DMS114 treated with DMSO at 0.1 percent for 48 hours (cell line): ENCODE results near the gene MYH7.
"Not testable (repeated sequence)": the region's sequence is repeated elsewhere in the genome, so short reads cannot be mapped to it uniquely, and the experiment has no call there.

Source experiments
- DNase-seq: peaks from one replicate; lab custom pipeline; 2025; ENCODE audit not compliant: unreplicated experiment; lab: John Stamatoyannopoulos, UW

The MYH7 gene

GRCh38 chr14:23408307-23408630, 27.2 kb downstream of the MYH7 start:
- no peak for DNase-seq

DNA sequence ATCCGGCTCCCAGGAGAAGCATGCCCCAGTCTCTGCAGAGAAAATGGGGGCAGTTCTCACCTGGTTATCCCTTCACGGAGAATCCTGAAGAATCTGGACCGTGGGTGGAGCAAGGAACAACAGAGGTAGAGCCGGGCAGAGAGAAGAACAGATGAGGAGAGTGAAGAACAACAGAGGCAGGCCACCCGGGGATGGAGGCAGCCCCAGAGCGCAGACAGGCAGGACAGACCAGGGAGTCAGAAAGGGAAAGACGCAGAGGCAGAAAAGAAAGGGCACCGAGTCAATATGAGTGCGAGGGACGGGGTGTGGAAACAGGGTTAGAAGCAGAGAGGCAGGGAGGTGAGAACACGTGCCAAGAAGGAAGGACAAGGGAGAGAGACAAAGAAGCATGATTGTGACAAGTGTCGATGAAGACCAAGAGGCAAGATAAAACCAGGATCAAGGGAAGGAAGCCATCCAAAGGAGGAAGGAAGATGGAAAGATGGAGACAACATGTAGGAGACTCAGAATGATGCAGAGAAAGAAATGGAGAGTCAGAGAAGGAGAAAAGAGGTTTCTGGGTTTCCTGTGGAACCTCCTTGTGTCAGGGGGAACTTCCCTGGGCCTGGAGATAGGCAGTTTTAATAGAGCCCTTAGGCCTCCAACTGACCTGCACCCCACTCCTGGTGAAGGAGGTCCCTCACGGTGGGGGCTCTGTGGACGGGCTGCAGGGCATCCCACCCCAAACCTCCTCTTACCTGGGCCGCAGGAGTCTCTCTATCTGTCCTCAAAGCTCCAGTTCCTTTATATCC, 27.7 kb downstream of the MYH7 start, which contains the start of gene MYH6:
Gene MYH6, minus strand, starts transcription at position 758 of the 791 bp plus-strand sequence. CDS start 1,050 bp downstream, outside the sequence.
- no peak for DNase-seq

GRCh38 chr14:23406725-23407355, 28.6 kb downstream of the MYH7 start:
- DNase-seq, result no peak

GRCh38 chr14:23406244-23406643, 29.2 kb downstream of the MYH7 start:
- no peak for DNase-seq

DNA sequence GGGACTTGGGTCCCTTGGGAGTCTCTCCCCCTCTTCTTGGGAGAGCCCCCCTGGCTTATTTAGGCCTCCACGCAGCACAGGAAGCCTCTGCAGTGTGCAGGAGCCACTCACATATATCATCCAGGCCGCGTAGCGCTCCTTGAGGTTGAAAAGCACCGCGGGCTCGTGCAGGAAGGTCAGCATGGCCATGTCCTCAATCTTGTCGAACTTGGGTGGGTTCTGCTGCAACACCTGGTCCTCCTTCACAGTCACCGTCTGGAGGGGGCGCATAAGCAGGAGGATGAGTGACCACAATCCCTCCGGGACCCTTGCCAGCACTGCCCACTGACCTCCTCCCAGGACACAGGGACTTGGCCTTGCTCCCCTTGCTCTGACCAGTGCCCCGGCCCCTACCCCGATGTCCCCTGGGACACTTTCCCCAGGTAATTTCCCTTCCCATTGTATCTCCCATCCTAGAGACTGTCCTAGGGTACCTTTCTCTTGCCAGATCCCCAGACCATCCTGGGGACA, 29.9 kb downstream of the MYH7 start:
- no peak for DNase-seq

- no peak for DNase-seq
Observed at GRCh38 chr14:23405096-23405495, 30.4 kb downstream of the MYH7 start.

GRCh38 chr14:23404331-23404900, 31.0 kb downstream of the MYH7 start:
- DNase-seq, result no peak

DNA sequence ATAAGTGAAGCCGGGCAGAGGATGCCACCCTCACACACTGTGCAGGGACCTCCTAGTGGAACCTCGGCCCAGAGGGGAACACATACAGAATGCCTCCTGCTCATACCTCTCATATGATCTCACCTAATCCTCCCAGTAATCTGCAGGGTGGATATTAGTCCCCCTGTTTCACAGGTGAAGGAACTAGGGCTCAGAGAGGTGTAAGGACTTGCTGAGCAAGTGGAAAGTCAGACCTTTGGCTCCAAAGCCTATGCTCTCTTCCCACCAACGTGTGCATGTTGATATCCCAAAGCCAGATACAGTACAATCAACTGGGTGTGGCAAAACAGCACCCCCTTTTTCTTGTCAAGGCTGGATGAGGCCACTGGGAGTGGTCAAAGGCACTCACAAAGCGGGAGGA, 31.6 kb downstream of the MYH7 start:
- DNase-seq, result no peak

- no peak for DNase-seq
Observed at GRCh38 chr14:23403139-23403438, 32.4 kb downstream of the MYH7 start.

DNA sequence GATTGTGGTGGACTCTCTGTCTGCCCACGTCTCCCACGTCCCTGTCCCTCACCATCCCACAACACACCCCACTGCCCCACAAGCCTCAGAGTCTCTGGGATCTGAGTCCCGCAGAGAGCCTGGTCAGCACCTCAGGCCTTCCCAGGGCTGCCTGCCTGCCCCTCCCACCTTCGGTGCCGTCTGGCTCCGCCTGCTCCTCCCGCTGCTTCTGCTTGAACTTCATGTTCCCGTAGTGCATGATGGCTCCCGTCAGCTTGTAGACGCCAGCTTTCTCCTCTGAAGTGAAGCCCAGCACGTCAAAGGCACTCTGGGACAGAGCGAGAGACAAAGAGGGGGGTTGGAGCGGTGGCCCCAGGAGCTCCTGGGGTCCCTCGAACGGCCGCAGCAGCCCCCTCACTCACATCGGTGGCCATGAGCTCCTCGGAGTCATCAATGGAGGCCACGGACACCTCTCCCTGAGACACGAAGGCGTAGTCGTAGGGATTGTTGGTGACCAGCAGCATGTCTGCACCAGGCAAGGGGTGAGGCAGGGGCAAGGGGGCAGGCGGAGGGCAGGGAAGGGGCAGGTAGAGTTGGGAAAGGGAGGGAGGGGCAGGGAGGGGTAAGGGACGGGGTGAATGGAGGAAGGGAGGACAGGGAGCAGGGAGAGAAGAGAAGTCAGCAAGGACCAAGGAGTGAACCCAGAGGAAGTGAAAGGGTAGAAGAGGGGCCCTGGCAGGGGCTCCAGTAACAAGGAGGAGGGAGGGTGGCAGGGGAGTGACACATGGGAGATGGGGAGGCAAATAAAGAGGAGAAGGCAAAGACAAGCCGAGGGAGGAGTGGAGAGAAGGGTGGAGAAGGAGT, 32.9 kb downstream of the MYH7 start:
- DNase-seq, result no peak

DNA sequence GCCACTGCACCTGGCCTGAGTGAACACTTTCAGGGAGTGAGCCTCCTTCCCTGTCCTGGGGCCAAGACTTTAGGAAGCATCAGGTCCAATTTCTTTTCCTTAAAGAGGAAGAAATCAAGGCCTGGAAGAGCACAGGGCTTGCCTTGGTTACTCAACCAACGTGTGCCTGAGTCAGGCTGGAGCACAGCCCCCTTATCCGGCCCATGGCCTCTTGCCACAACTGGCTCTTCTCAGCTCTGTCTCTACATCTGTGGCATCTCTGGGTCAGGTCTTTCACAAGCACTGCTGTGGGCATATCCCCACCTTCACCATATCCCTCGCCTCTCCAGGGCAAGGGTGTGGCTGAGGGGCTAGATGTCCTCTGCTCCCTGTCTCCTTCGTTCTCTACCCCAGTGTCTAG, 34.2 kb downstream of the MYH7 start:
- no peak for DNase-seq

DNA sequence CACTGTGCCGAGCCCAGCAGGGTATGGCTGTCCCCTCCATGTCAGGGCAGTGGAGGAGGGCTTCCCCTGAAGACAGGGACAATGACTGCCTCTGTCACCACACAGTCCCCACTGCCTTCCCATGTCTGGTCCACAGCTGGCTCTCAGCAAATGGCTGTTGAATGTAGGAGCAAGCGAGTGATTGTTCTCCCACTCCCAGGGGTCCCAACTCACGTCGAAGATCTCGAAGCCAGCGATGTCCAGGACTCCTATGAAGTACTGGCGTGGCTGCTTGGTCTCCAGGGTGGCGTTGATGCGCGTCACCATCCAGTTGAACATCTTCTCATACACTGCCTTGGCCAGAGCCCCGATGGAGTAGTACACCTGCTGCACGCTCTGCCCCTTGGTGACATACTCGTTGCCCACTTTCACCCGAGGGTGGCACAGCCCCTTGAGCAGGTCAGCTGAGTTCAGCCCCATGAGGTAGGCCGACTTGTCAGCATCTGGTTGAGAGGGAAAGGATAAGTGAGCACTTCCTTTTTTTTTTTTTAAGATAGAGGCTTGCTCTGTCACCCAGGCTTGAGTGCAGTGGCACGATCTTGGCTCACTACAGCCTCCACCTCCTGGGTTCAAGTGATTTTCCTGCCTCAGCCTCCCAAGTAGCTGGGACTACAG, 34.8 kb downstream of the MYH7 start:
- not testable (repeated sequence) for DNase-seq

- no peak for DNase-seq
Observed at GRCh38 chr14:23399591-23399990, 35.9 kb downstream of the MYH7 start.

DNA sequence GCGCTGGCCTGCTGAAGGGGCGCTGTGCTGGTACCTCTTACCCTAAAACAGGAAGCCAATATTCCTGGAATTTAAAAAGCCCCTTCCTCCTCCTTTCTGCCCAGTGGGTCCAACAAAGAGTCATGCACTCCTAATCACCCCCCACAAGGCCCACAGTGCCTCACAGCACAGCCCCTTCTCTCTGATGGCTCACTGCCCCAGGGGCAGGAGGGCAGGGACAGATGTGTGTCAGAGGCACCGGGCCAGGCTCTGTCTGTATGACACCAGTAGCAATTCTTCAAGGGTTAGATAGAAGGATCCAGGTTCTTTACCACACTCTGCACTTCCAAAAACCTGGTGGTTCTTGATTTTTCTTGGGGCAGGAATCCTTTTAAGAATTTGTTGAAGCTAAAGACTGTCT, 36.3 kb downstream of the MYH7 start:
- no peak for DNase-seq

- DNase-seq, result no peak
Observed at GRCh38 chr14:23398348-23398747, 37.1 kb downstream of the MYH7 start.

DNA sequence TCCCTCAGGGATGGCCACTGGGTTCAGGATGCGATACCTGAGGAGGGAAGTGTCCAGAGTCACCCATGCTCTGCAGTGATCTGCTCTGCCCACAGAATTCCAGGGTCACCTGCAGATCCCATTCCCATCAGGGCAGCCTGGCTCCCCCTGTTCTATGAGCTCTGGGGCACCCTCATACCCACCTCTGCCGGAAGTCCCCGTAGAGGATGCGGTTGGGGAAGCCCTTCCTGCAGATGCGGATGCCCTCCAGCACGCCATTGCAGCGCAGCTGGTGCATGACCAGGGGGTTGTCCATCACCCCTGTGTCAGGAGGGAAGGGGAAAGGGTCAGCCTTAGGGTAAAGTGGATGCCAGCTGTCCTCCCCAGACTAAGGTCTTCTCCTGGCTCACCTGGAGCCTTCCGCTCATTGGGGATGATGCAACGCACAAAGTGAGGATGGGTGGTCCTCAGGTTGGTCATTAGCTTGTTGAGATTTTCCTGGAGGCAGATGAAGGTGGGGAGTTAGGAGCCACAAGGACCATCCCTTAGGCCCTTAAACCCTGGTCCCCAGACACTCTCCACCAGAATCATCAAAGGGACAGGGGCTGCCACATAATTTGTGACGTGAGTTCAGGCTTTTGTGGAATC, 38.6 kb downstream of the MYH7 start:
- no peak for DNase-seq

DNA sequence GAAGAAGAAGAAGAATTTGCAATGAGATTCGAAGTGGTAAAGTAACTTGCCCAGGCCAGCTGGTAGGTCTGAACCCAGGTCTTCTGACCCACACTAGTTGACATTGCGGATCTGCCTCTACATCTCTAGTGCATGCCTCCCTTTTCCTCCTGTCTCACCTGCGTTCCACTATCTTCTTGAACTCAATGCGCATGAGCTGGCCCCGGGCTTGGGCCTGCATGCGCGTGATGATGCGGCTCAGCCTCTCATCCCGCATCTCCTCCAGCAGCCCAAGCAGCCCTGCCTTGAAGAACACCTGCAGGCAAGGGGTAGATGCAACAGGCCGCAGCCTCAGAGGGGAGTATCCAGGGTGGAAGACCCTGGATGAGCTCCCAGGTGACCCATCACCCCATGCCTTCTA, 39.3 kb downstream of the MYH7 start:
- no peak for DNase-seq

DNA sequence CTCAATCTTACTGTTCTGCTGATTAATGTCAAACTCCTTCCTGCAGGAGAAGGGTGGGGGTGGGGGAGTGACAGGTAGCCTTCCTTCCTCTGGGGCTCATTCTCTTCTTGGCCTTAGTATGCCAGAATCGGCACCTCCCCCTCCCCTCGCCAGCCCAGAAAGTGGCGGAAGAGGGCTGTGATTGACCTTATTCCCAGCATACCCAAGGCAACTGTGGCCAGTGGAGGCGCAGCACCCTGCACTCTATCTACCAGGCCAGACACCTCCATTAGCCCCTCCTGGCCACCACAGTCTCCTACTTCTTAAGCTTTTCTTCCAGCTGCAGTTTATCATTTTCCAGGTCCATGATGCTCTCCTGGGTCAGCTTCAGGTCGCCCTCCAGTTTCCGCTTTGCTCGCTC, 42.8 kb downstream of the MYH7 start:
- no peak for DNase-seq

DNA sequence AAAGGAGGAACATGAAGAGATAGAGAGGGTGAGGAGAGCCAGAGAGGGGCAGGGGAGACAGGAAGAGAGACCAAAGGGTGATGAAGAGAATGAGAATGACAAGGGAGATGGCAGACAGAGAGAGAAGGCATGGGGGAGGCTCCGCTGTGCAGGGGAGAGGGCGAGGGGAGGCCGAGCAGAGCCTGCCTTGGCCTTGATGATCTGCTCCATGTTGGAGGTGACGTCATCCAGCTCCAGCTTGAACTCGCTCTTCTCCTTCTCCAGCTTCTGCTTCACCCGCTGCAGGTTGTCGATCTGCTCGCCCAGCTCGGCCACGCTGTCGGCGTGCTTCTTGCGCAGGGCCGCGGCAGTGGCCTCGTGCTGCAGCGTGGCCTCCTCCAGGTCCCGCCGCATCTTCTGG, 45.6 kb downstream of the MYH7 start:
- not testable (repeated sequence) for DNase-seq

GRCh38 chr14:23389396-23389795, 46.1 kb downstream of the MYH7 start:
- no peak for DNase-seq

GRCh38 chr14:23388996-23389395, 46.5 kb downstream of the MYH7 start:
- DNase-seq, result no peak
